CD1c-positive myeloid dendritic cell (primary cell): ENCODE measurements around the gene TMSB4X.
"Not testable (repeated sequence)": the region's sequence is repeated elsewhere in the genome, so short reads cannot be mapped to it uniquely, and the experiment has no call there.

Experiments
- DNase-seq: peaks from one replicate; pipeline ENCODE4 v3.0.0-alpha.2; 2016; ENCODE audit errors: extremely low spot score

Gene TMSB4X

GRCh38 chrX:12974796-12975669, at the start of gene TMSB4X:
TSS of gene TMSB4X (plus strand) at chrX:12975110.
- peak; percentile 86 for DNase-seq

GRCh38 chrX:12929701-12930100, 45.2 kb upstream of the TMSB4X start:
- DNase-seq = peak; percentile 48

GRCh38 chrX:12930150-12930549, 44.8 kb upstream of the TMSB4X start:
- no peak for DNase-seq

GRCh38 chrX:12932244-12932643, 42.7 kb upstream of the TMSB4X start:
- no peak for DNase-seq

- no peak for DNase-seq
Measured at GRCh38 chrX:12934850-12935249, 40.1 kb upstream of the TMSB4X start.

- no peak for DNase-seq
Measured at GRCh38 chrX:12936947-12937346, 38.0 kb upstream of the TMSB4X start.

- not testable (repeated sequence) for DNase-seq
Measured at GRCh38 chrX:12940471-12940870, 34.4 kb upstream of the TMSB4X start.

GRCh38 chrX:12943592-12943991, 31.3 kb upstream of the TMSB4X start:
- not testable (repeated sequence) for DNase-seq

GRCh38 chrX:12944452-12944851, 30.5 kb upstream of the TMSB4X start:
- not testable (repeated sequence) for DNase-seq

GRCh38 chrX:12945494-12945893, 29.4 kb upstream of the TMSB4X start:
- no peak for DNase-seq

- DNase-seq = no peak
Measured at GRCh38 chrX:12946406-12946805, 28.5 kb upstream of the TMSB4X start.

- DNase-seq = peak; percentile 86
Measured at GRCh38 chrX:12946838-12947544, 27.9 kb upstream of the TMSB4X start.

GRCh38 chrX:12947545-12948235, 27.2 kb upstream of the TMSB4X start:
- no peak for DNase-seq

GRCh38 chrX:12948495-12948894, 26.4 kb upstream of the TMSB4X start:
- no peak for DNase-seq

- DNase-seq = no peak
Measured at GRCh38 chrX:12949205-12949926, 25.5 kb upstream of the TMSB4X start.

GRCh38 chrX:12949927-12950656, 24.8 kb upstream of the TMSB4X start:
- peak; percentile 94 for DNase-seq

- DNase-seq = peak; percentile 55
Measured at GRCh38 chrX:12950851-12951594, 23.9 kb upstream of the TMSB4X start.

GRCh38 chrX:12951595-12951975, 23.3 kb upstream of the TMSB4X start:
- no peak for DNase-seq

GRCh38 chrX:12953420-12953819, 21.5 kb upstream of the TMSB4X start:
- DNase-seq = no peak

GRCh38 chrX:12954376-12954775, 20.5 kb upstream of the TMSB4X start:
- no peak for DNase-seq
